HEK293 (cell line): ENCODE data around the gene ELL3.

Source experiments
- GLI2 ChIP-seq: fragments of 450-650 bp; formaldehyde crosslinking; IDR thresholded peaks from 2 replicates; pipeline ENCODE4; 2017; ENCODE audit warnings: missing biosample characterization, missing genetic modification characterization, low read depth, borderline replicate concordance
- KLF7 ChIP-seq: fragments of 450-650 bp; formaldehyde crosslinking; IDR thresholded peaks from 2 replicates; pipeline ENCODE4 v1.5.1; 2016; ENCODE audit warnings: missing biosample characterization, missing genetic modification characterization, borderline replicate concordance
- ZBTB21 ChIP-seq: fragments of 450-650 bp; formaldehyde crosslinking; IDR thresholded peaks from 2 replicates; pipeline ENCODE4 v1.5.1; 2017; ENCODE audit warnings: missing biosample characterization, missing genetic modification characterization
- ZNF112 ChIP-seq: fragments of 450-650 bp; formaldehyde crosslinking; IDR thresholded peaks from 2 replicates; pipeline ENCODE4 v1.5.0; 2017; ENCODE audit warnings: missing biosample characterization, missing genetic modification characterization
- ZNF146 ChIP-seq: fragments of 450-650 bp; formaldehyde crosslinking; IDR thresholded peaks from 2 replicates; pipeline ENCODE4 v1.5.1; 2016; ENCODE audit warnings: missing biosample characterization, missing genetic modification characterization
- ZNF155 ChIP-seq: fragments of 450-650 bp; formaldehyde crosslinking; IDR thresholded peaks from 2 replicates; pipeline ENCODE4 v1.5.1; 2016; ENCODE audit warnings: missing biosample characterization, missing genetic modification characterization
- ZNF23 ChIP-seq: fragments of 450-650 bp; formaldehyde crosslinking; IDR thresholded peaks from 2 replicates; pipeline ENCODE4 v1.5.1; 2016; ENCODE audit warnings: missing biosample characterization, missing genetic modification characterization, borderline replicate concordance
- ZNF510 ChIP-seq: fragments of 450-650 bp; formaldehyde crosslinking; IDR thresholded peaks from 2 replicates; pipeline ENCODE4 v1.5.1; 2018; ENCODE audit warnings: mild to moderate bottlenecking, missing genetic modification characterization, missing biosample characterization; ENCODE audit not compliant: insufficient replicate concordance
- ZNF596 ChIP-seq: fragments of 450-650 bp; IDR thresholded peaks from 2 replicates; pipeline ENCODE4 v1.5.0; 2018; ENCODE audit warnings: missing biosample characterization, mild to moderate bottlenecking, missing genetic modification characterization, moderate library complexity
- ZNF791 ChIP-seq: fragments of 450-650 bp; formaldehyde crosslinking; IDR thresholded peaks from 2 replicates; pipeline ENCODE4 v1.5.1; 2016; ENCODE audit warnings: missing biosample characterization, missing genetic modification characterization
- TF ChIP-seq, protein P1 (sequence below): fragments of 450-650 bp; formaldehyde crosslinking; IDR thresholded peaks from 2 replicates; pipeline ENCODE4 v1.5.1; 2017; ENCODE audit warnings: missing biosample characterization, missing genetic modification characterization
- TF ChIP-seq, protein P2 (sequence below): fragments of 450-650 bp; formaldehyde crosslinking; IDR thresholded peaks from 2 replicates; pipeline ENCODE4 v1.5.1; 2016; ENCODE audit warnings: missing biosample characterization, missing genetic modification characterization
- TF ChIP-seq, protein P3 (sequence below): fragments of 450-650 bp; formaldehyde crosslinking; IDR thresholded peaks from 2 replicates; pipeline ENCODE4 v1.5.1; 2016; ENCODE audit warnings: missing biosample characterization, missing genetic modification characterization
- TF ChIP-seq, protein P4 (sequence below): fragments of 450-650 bp; formaldehyde crosslinking; IDR thresholded peaks from 2 replicates; pipeline ENCODE4 v1.5.1; 2016; ENCODE audit warnings: missing biosample characterization, missing genetic modification characterization
- TF ChIP-seq, protein P5 (sequence below): fragments of 450-650 bp; formaldehyde crosslinking; IDR thresholded peaks from 2 replicates; pipeline ENCODE4 v1.5.1; 2017; ENCODE audit warnings: missing biosample characterization, mild to moderate bottlenecking, missing genetic modification characterization, moderate library complexity
- TF ChIP-seq, protein P6 (sequence below): fragments of 450-650 bp; formaldehyde crosslinking; IDR thresholded peaks from 2 replicates; pipeline ENCODE4 v1.5.1; 2017; ENCODE audit warnings: missing biosample characterization, missing genetic modification characterization
- TF ChIP-seq, protein P7 (sequence below): fragments of 450-650 bp; formaldehyde crosslinking; conservative IDR thresholded peaks from 2 replicates; pipeline ENCODE4 v1.5.1; 2016; ENCODE audit warnings: low read depth, missing biosample characterization, missing genetic modification characterization
- TF ChIP-seq, protein P8 (sequence below): fragments of 450-650 bp; formaldehyde crosslinking; IDR thresholded peaks from 2 replicates; pipeline ENCODE4 v1.5.1; 2016; ENCODE audit warnings: missing biosample characterization, missing genetic modification characterization, low read depth
- TF ChIP-seq, protein P9 (sequence below): fragments of 450-650 bp; formaldehyde crosslinking; IDR thresholded peaks from 2 replicates; pipeline ENCODE4 v1.5.1; 2016; ENCODE audit warnings: missing biosample characterization, missing genetic modification characterization

Gene ELL3

DNA sequence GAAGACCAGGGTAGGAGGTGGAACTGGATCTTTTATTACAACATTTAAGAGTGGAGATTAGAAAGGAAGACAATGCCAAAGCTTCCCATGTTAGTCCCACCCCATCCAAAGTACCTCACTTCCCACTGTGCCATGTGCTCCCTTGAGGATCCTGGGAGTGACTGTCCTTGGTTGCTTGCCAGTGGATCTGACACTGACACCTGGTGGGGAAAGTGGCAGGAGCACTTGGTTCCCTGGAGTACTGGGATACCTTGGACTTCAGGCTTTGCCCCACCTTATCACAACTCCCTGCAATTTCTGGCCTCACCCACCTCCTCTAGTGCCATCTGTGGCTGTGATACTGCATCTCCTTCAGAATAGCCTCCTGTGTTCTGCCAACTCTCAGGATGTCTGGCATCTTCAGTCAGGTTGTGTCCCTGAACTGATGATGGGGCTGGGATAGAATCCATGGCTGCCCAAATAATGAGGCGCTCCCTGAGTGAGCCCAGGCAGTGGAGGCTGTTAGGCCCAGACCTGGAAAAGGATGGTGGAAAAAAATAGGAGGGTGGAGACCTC is 1.3 kb downstream of the ELL3 start (continued):
- TF ChIP-seq GLI2 (tag by site-specific recombination) (no peak), KLF7 (tag by site-specific recombination) (0 out of 2 replicates have a peak, but pooled peaks have one; percentile 13), ZNF146 (tag by site-specific recombination) (no peak), ZNF791 (no peak), ZNF23 (no peak), ZNF596 (tag by site-specific recombination) (no peak), ZNF510 (no peak), ZNF155 (tag by site-specific recombination) (no peak), ZNF112 (tag by site-specific recombination) (no peak), ZBTB21 (tag by site-specific recombination) (no peak)
- TF ChIP-seq, protein P1, sequence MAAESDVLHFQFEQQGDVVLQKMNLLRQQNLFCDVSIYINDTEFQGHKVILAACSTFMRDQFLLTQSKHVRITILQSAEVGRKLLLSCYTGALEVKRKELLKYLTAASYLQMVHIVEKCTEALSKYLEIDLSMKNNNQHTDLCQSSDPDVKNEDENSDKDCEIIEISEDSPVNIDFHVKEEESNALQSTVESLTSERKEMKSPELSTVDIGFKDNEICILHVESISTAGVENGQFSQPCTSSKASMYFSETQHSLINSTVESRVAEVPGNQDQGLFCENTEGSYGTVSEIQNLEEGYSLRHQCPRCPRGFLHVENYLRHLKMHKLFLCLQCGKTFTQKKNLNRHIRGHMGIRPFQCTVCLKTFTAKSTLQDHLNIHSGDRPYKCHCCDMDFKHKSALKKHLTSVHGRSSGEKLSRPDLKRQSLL = no peak
- TF ChIP-seq, protein P2, sequence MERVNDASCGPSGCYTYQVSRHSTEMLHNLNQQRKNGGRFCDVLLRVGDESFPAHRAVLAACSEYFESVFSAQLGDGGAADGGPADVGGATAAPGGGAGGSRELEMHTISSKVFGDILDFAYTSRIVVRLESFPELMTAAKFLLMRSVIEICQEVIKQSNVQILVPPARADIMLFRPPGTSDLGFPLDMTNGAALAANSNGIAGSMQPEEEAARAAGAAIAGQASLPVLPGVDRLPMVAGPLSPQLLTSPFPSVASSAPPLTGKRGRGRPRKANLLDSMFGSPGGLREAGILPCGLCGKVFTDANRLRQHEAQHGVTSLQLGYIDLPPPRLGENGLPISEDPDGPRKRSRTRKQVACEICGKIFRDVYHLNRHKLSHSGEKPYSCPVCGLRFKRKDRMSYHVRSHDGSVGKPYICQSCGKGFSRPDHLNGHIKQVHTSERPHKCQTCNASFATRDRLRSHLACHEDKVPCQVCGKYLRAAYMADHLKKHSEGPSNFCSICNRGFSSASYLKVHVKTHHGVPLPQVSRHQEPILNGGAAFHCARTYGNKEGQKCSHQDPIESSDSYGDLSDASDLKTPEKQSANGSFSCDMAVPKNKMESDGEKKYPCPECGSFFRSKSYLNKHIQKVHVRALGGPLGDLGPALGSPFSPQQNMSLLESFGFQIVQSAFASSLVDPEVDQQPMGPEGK (tag by site-specific recombination) = no peak
- TF ChIP-seq, protein P3, sequence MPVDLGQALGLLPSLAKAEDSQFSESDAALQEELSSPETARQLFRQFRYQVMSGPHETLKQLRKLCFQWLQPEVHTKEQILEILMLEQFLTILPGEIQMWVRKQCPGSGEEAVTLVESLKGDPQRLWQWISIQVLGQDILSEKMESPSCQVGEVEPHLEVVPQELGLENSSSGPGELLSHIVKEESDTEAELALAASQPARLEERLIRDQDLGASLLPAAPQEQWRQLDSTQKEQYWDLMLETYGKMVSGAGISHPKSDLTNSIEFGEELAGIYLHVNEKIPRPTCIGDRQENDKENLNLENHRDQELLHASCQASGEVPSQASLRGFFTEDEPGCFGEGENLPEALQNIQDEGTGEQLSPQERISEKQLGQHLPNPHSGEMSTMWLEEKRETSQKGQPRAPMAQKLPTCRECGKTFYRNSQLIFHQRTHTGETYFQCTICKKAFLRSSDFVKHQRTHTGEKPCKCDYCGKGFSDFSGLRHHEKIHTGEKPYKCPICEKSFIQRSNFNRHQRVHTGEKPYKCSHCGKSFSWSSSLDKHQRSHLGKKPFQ = no peak
- TF ChIP-seq, protein P4, sequence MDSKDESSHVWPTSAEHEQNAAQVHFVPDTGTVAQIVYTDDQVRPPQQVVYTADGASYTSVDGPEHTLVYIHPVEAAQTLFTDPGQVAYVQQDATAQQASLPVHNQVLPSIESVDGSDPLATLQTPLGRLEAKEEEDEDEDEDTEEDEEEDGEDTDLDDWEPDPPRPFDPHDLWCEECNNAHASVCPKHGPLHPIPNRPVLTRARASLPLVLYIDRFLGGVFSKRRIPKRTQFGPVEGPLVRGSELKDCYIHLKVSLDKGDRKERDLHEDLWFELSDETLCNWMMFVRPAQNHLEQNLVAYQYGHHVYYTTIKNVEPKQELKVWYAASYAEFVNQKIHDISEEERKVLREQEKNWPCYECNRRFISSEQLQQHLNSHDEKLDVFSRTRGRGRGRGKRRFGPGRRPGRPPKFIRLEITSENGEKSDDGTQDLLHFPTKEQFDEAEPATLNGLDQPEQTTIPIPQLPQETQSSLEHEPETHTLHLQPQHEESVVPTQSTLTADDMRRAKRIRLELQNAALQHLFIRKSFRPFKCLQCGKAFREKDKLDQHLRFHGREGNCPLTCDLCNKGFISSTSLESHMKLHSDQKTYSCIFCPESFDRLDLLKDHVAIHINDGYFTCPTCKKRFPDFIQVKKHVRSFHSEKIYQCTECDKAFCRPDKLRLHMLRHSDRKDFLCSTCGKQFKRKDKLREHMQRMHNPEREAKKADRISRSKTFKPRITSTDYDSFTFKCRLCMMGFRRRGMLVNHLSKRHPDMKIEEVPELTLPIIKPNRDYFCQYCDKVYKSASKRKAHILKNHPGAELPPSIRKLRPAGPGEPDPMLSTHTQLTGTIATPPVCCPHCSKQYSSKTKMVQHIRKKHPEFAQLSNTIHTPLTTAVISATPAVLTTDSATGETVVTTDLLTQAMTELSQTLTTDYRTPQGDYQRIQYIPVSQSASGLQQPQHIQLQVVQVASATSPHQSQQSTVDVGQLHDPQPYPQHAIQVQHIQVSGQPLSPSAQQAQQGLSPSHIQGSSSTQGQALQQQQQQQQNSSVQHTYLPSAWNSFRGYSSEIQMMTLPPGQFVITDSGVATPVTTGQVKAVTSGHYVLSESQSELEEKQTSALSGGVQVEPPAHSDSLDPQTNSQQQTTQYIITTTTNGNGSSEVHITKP (tag by site-specific recombination) = no peak; the same call in 1 of the 2 replicates
- TF ChIP-seq, protein P5, sequence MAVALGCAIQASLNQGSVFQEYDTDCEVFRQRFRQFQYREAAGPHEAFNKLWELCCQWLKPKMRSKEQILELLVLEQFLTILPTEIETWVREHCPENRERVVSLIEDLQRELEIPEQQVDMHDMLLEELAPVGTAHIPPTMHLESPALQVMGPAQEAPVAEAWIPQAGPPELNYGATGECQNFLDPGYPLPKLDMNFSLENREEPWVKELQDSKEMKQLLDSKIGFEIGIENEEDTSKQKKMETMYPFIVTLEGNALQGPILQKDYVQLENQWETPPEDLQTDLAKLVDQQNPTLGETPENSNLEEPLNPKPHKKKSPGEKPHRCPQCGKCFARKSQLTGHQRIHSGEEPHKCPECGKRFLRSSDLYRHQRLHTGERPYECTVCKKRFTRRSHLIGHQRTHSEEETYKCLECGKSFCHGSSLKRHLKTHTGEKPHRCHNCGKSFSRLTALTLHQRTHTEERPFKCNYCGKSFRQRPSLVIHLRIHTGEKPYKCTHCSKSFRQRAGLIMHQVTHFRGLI (tag by site-specific recombination) = no peak
- TF ChIP-seq, protein P6, sequence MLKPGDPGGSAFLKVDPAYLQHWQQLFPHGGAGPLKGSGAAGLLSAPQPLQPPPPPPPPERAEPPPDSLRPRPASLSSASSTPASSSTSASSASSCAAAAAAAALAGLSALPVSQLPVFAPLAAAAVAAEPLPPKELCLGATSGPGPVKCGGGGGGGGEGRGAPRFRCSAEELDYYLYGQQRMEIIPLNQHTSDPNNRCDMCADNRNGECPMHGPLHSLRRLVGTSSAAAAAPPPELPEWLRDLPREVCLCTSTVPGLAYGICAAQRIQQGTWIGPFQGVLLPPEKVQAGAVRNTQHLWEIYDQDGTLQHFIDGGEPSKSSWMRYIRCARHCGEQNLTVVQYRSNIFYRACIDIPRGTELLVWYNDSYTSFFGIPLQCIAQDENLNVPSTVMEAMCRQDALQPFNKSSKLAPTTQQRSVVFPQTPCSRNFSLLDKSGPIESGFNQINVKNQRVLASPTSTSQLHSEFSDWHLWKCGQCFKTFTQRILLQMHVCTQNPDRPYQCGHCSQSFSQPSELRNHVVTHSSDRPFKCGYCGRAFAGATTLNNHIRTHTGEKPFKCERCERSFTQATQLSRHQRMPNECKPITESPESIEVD = no peak
- TF ChIP-seq, protein P7, sequence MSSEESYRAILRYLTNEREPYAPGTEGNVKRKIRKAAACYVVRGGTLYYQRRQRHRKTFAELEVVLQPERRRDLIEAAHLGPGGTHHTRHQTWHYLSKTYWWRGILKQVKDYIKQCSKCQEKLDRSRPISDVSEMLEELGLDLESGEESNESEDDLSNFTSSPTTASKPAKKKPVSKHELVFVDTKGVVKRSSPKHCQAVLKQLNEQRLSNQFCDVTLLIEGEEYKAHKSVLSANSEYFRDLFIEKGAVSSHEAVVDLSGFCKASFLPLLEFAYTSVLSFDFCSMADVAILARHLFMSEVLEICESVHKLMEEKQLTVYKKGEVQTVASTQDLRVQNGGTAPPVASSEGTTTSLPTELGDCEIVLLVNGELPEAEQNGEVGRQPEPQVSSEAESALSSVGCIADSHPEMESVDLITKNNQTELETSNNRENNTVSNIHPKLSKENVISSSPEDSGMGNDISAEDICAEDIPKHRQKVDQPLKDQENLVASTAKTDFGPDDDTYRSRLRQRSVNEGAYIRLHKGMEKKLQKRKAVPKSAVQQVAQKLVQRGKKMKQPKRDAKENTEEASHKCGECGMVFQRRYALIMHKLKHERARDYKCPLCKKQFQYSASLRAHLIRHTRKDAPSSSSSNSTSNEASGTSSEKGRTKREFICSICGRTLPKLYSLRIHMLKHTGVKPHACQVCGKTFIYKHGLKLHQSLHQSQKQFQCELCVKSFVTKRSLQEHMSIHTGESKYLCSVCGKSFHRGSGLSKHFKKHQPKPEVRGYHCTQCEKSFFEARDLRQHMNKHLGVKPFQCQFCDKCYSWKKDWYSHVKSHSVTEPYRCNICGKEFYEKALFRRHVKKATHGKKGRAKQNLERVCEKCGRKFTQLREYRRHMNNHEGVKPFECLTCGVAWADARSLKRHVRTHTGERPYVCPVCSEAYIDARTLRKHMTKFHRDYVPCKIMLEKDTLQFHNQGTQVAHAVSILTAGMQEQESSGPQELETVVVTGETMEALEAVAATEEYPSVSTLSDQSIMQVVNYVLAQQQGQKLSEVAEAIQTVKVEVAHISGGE (tag by site-specific recombination) = no peak
- TF ChIP-seq, protein P8, sequence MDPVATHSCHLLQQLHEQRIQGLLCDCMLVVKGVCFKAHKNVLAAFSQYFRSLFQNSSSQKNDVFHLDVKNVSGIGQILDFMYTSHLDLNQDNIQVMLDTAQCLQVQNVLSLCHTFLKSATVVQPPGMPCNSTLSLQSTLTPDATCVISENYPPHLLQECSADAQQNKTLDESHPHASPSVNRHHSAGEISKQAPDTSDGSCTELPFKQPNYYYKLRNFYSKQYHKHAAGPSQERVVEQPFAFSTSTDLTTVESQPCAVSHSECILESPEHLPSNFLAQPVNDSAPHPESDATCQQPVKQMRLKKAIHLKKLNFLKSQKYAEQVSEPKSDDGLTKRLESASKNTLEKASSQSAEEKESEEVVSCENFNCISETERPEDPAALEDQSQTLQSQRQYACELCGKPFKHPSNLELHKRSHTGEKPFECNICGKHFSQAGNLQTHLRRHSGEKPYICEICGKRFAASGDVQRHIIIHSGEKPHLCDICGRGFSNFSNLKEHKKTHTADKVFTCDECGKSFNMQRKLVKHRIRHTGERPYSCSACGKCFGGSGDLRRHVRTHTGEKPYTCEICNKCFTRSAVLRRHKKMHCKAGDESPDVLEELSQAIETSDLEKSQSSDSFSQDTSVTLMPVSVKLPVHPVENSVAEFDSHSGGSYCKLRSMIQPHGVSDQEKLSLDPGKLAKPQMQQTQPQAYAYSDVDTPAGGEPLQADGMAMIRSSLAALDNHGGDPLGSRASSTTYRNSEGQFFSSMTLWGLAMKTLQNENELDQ (tag by site-specific recombination) = no peak
- TF ChIP-seq, protein P9, sequence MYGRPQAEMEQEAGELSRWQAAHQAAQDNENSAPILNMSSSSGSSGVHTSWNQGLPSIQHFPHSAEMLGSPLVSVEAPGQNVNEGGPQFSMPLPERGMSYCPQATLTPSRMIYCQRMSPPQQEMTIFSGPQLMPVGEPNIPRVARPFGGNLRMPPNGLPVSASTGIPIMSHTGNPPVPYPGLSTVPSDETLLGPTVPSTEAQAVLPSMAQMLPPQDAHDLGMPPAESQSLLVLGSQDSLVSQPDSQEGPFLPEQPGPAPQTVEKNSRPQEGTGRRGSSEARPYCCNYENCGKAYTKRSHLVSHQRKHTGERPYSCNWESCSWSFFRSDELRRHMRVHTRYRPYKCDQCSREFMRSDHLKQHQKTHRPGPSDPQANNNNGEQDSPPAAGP (tag by site-specific recombination) = 0 out of 2 replicates have a peak, but pooled peaks have one; percentile 16
